Measurements from ENCODE around the gene CERS6.

- TF ChIP-seq, protein P1, sequence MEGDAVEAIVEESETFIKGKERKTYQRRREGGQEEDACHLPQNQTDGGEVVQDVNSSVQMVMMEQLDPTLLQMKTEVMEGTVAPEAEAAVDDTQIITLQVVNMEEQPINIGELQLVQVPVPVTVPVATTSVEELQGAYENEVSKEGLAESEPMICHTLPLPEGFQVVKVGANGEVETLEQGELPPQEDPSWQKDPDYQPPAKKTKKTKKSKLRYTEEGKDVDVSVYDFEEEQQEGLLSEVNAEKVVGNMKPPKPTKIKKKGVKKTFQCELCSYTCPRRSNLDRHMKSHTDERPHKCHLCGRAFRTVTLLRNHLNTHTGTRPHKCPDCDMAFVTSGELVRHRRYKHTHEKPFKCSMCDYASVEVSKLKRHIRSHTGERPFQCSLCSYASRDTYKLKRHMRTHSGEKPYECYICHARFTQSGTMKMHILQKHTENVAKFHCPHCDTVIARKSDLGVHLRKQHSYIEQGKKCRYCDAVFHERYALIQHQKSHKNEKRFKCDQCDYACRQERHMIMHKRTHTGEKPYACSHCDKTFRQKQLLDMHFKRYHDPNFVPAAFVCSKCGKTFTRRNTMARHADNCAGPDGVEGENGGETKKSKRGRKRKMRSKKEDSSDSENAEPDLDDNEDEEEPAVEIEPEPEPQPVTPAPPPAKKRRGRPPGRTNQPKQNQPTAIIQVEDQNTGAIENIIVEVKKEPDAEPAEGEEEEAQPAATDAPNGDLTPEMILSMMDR (conservative IDR thresholded peaks at IDR 0.05), result no peak
- TF ChIP-seq EZH2 (IDR thresholded peaks at IDR 0.05; ENCODE audit: low read depth), result no peak
These were observed 247.9 kb downstream of the CERS6 start for GRCh38 chr2:168703926-168704325.
